ENCODE results near the gene DCC. TPM values are rescaled to one million over a fixed set of nuclear protein-coding genes. Genes with fewer than 3 reads are reported as not detected.

DCC gene
- total RNA-seq, 1 experiment from 2014 or later, result 0.72 TPM

GRCh38 chr18:52971097-52971496 lies 631.1 kb downstream of the DCC start (continued):
- no peak for TF ChIP-seq ZNF232 (CRISPR knock-in tag; IDR thresholded peaks at IDR 0.05)
- TF ChIP-seq STAT6 (CRISPR knock-in tag; conservative IDR thresholded peaks at IDR 0.05; ENCODE audit: low read depth), result no peak
- no peak for TF ChIP-seq ZNF423 (CRISPR knock-in tag; IDR thresholded peaks at IDR 0.05)
- TF ChIP-seq TCF7 (CRISPR knock-in tag; IDR thresholded peaks at IDR 0.05; ENCODE audit: low read depth), result no peak
- no peak for TF ChIP-seq ERG (CRISPR knock-in tag; IDR thresholded peaks at IDR 0.05)
- no peak for TF ChIP-seq TEAD4 (CRISPR knock-in tag; IDR thresholded peaks at IDR 0.05)
- no peak for TF ChIP-seq SMAD4 (CRISPR knock-in tag; IDR thresholded peaks at IDR 0.05)

GRCh38 chr18:52979892-52980291 lies 639.9 kb downstream of the DCC start:
- no peak for TF ChIP-seq TEAD4 (CRISPR knock-in tag; IDR thresholded peaks at IDR 0.05)
- TF ChIP-seq ZNF532 (CRISPR knock-in tag; IDR thresholded peaks at IDR 0.05; ENCODE audit: borderline replicate concordance), result no peak
- TF ChIP-seq ARID4B (CRISPR knock-in tag; IDR thresholded peaks at IDR 0.05; ENCODE audit: borderline replicate concordance), result no peak
- no peak for TF ChIP-seq PRDM15 (CRISPR knock-in tag; IDR thresholded peaks at IDR 0.05)
- no peak for TF ChIP-seq SOX15 (CRISPR knock-in tag; IDR thresholded peaks at IDR 0.05)
- Mint-ChIP-seq H3K4me3 (no peak overlapping the region), H3K4me1 (peaks cover 7% of the 10 kb centered on the region), H3K27ac (no peak overlapping the region), H3K27me3 (ENCODE audit: low read depth) (no peaks in the 10 kb centered on the region), H3K9me3 (no peaks in the 10 kb centered on the region), H3K36me3 (no peaks in the 10 kb centered on the region)
- ChIA-PET CTCF (no interaction called here), POLR2A (no interaction called here)
- DNase-seq (ENCODE audit: low spot score) (no peak), ATAC-seq (no peak)
